ENCODE data around the gene JAZF1. TPM values are rescaled to one million over a fixed set of nuclear protein-coding genes. Genes with fewer than 3 reads are reported as not detected.

JAZF1 gene
- total and polyA plus RNA-seq, 2 of the 8 experiments (the other 6 are each of a cell fraction or from before 2014, with no cell fraction given) = 2.6 to 21.8 TPM

GRCh38 chr7:28112883-28113540 lies 67.6 kb downstream of the JAZF1 start:
- Histone ChIP-seq H2BK12ac (ENCODE audit: low read depth, low read length) (no peak overlapping the region), H3K4ac (replicated peaks; ENCODE audit: insufficient read length, low read depth, low read length) (no peak overlapping the region), H3K4me1 (replicated peaks in 1 of 4; ENCODE audit: control insufficient read depth in 3 of 4, insufficient read depth in 4 of 4, low read length in 3 of 4) (no peaks in the 10 kb centered on the region), H4K91ac (replicated peaks; ENCODE audit: insufficient read length, low read length) (no peak overlapping the region), H3K9me3 (ENCODE audit: insufficient read depth in 2 of 2, low read depth in 1 of 2, low read length in 1 of 2) (no peaks in the 10 kb centered on the region), H2BK15ac (ENCODE audit: low read length) (no peak overlapping the region), H2BK20ac (ENCODE audit: low read length) (no peak overlapping the region), H2BK5ac (ENCODE audit: low read depth, low read length) (no peak overlapping the region), H4K8ac (ENCODE audit: extremely low read depth, insufficient read depth, low read length) (no peak overlapping the region), H2BK120ac (replicated peaks; ENCODE audit: low read depth, low read length) (no peak overlapping the region), H3K18ac (ENCODE audit: extremely low read depth, low read length) (no peak overlapping the region), H3K27ac (ENCODE audit: low read depth, low read length) (no peak overlapping the region), H3K4me2 (ENCODE audit: insufficient read depth in 1 of 2, low read depth in 2 of 2, low read length in 2 of 2) (no peak overlapping the region), H3K36me3 (ENCODE audit: control insufficient read depth in 2 of 4, insufficient read depth in 4 of 4, low read length in 3 of 4) (no peaks in the 10 kb centered on the region), H3K4me3 (ENCODE audit: extremely low read depth in 1 of 4, insufficient read depth in 2 of 4, low read depth in 3 of 4, low read length in 4 of 4) (no peak overlapping the region), H3K14ac (ENCODE audit: insufficient read length) (no peak overlapping the region), H4K5ac (ENCODE audit: insufficient read length, low read depth, low read length) (no peak overlapping the region), H3K56ac (replicated peaks; ENCODE audit: insufficient read length, low read depth, low read length) (no peak overlapping the region), H2AFZ (ENCODE audit: low read length) (no peak overlapping the region), H3K9ac (replicated peaks in 1 of 4; ENCODE audit: extremely low read depth in 1 of 4, low read depth in 3 of 4, low read length in 3 of 4) (no peak overlapping the region), H3K23ac (ENCODE audit: insufficient read length) (no peak overlapping the region), H3K23me2 (ENCODE audit: low read depth, low read length) (no peaks in the 10 kb centered on the region; the same call in 1 of the 2 replicates), H2AK5ac (ENCODE audit: low read depth, low read length) (no peak overlapping the region), H3K79me2 (ENCODE audit: control insufficient read depth in 1 of 2, insufficient read depth in 2 of 2, low read length in 2 of 2) (no peaks in the 10 kb centered on the region), H3K79me1 (ENCODE audit: low read depth, low read length) (no peaks in the 10 kb centered on the region), H3K27me3 (replicated peaks in 1 of 4; ENCODE audit: control insufficient read depth in 3 of 4, extremely low read depth in 1 of 4, insufficient read depth in 3 of 4, low read length in 3 of 4) (no peaks in the 10 kb centered on the region), H4K20me1 (replicated peaks in 1 of 2; ENCODE audit: control insufficient read depth in 1 of 2, insufficient read depth in 2 of 2, low read length in 2 of 2) (no peaks in the 10 kb centered on the region)
- WGBS, 2 experiments (ENCODE audit: extremely low coverage in 1 of 2, insufficient coverage in 1 of 2, insufficient read length in 1 of 2, insufficient replicate concordance in 2 of 2, low coverage in 1 of 2, low lambda C conversion rate in 2 of 2, missing lambda C conversion rate in 1 of 2) = 94% methylated on average over 14 of the region's 14 CpGs; no CpG with 5 or more reads in 1 of the 2 experiments
- FAIRE-seq = no peak
- POLR2A ChIA-PET (ENCODE audit: partially characterized antibody) = interaction anchor here (0.6 to 1.3 kb wide), 2 partner anchors 13 to 45 kb away, joined by 3 read pairs; no protein-coding TSS in a partner anchor
- DNase-seq (ENCODE audit: low read depth in 1 of 2, low spot score in 2 of 2) = no peak
- CTCF ChIA-PET (ENCODE audit: partially characterized antibody) = interaction anchor here (1.0 kb wide), 1 partner anchor 17 kb away, joined by 3 read pairs; no protein-coding TSS in a partner anchor
- TF ChIP-seq EZH2 (IDR thresholded peaks at IDR 0.05; ENCODE audit: low read depth, low read length, severe bottlenecking) (no peak), SIRT6 (IDR thresholded peaks at IDR 0.05; ENCODE audit: low read length) (no peak), E2F6 (IDR thresholded peaks at IDR 0.05) (no peak), SP1 (IDR thresholded peaks at IDR 0.05; ENCODE audit: low read depth, low read length) (no peak)

All from H1 (cell line).